NCI-H2029 (cell line): ENCODE data around the gene ATP5MG.

ENCODE experiments used
- DNase-seq: peaks from one replicate; lab custom pipeline; 2025; lab: John Stamatoyannopoulos, UW

ATP5MG gene

DNA sequence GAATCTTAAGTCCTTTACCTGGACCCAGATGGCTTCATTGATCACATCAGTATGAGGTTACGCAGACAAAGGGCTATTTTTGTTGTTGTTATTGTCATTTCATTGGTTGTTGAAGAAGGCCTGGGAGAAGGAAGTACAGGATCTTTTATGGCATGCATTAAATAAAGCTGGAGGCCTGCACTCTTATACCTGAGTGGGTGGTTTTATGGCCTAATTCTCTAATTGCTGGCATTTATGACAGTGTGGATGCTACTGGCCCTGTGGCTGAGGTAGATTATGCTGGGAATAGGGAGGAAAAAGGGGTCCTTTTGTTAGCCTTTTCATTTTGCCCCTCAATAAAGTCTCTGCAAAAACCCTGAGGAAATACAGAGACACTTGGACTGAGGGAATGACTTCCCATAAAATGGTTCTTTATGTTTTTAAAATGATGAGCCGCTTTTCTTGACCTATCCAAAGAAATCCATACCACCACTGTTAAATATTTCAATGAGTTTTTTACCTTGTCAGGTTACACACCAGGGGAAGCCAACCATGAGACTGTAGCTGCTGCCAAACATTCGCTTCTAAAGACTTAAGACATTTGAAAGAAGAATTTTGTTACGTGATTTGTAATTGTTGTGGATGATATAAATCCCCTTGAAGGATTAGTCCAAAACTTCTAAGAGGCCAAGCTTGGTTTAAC, 41.6 kb downstream of the ATP5MG start:
- no peak for DNase-seq

DNA sequence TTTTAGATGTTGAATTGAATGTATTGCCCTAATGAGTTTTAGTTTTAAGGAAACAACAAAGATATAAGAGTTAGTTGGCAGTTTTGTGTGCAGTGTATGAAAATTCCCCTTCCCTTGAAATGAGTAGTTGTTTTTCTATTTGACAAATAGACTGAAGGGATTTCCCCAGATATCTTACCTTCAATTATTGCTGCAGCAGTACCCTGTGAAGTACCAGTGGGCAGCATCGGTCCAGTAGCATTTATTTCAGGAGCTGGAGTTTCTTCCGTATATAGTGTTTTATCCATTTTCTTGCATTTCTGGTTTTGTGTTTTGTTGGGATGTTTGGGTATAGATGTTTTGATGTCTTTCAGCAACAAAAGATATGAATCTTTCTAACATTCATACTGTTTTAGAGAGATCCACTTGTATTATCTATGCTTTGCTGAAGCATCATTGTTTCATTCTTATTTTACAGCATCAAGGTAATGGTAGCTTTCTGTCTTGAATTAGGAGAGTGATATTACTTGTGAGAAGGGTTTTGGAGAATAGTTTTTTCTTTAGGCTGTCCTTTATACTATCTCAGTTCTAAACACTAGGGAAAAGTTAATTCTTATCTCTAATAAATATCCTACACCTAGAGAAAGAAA, 42.3 kb downstream of the ATP5MG start:
- DNase-seq = no peak

DNA sequence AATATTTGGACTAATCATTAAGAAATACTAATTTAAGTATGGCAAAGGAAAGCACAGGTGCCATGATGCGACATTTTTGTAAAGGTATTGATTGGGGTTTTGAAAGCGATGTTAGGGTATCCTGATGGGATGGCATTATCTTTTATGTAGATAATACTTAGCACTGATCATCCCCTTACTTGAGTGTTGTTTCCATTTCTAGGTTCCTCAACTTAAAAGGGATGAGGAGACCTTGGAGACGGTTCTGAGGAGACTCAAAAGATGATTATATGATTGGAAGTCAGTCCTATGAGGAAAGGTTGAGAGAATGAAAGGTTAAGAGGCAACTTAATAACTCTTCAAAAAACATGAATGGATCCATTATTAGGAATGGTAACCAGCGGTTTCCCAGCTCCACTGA, 46.0 kb downstream of the ATP5MG start:
- no peak for DNase-seq

DNA sequence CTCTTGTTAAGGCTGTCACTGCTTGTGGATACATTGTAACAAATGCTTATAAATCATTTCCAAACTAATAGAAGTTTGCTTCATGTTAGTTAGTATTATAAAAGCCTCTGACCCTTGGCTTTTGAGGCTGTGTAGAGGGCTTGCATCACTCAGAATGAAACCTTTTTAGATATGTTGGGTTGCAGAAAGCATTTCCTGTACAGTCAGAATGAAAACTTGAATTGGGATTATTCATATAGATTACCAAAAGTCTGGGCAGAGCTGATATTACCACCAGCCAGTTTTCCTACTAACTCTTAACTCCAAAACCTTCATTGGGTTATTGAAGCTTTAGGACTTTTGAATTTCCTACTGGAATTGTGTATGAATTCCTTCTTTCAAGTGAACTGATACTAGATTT, 46.9 kb downstream of the ATP5MG start:
- DNase-seq = no peak

DNA sequence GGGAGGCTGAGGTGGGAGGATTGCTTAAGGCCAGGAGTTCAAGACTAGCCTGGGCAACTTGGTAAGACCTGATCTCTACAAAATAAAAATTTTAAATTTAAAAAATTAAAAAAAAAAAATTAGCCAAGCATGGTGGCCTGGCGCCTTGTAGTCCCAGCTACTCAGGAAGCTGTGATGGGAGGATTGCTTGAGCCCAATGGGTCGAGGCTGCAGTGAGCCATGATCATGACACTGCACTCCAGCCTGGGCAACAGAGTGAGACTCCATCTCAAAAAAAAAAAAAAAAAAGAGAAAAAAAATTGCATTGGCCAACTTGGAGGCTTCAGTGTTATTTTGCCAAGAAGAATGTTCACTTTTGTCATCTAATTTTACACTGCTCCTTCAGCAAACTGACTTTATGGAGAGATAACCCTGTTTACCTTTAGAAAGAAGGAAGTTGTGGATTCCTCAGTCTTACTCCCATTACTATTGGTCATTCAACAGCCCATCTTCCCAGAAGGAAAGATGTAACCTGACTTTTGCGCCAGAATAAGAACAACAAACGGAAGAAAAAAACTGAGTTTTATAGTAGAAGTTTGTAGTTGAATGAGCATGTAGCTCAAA, 48.0 kb downstream of the ATP5MG start:
- DNase-seq = no peak

DNA sequence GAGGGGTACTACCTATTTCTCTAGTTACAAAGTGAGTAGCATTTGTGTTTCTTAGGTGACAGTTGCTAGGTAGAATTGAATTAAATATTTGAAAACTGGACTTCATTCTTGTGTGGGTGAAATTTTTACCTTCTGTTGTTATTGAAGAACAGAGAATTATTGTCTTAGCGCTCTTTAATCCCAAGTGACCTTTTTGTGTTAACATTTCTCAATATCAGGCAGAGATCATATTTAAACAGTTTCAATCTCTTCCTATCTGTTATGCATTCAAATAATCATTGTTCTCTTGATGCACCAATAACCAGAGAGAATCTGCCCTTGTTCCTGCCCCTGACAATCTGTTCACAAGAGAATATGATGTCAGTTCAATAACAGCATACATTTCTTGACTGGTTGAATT, 49.0 kb downstream of the ATP5MG start:
- no peak for DNase-seq
